ENCODE data around the gene ATF7IP. TPM values are rescaled to one million over a fixed set of nuclear protein-coding genes. Genes with fewer than 3 reads are reported as not detected.

The ATF7IP gene
- total RNA-seq, 1 donor = 48.1 TPM

DNA sequence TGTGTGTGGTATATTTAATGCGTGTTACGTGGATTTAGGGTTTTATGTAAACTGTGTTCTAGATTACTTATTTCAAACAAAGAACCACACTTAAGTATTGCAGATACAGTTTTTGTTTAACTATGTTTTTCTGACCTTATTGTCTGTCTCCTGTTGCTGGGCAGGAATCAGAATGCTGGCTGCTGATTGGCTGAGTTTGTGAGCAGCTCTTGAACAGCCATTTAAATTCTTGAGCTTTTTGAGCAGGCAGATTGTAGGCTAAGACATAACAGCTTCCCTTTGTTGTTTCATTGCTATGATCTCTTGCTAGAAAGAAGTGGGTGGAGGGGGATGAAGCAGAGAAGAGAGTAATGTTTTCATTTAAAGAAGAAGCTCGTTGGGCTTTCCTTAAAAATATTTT, 52.2 kb downstream of the ATF7IP start:
- peak; percentile 92 for DNase-seq (ENCODE audit: low read depth)
- TF ChIP-seq, protein P1, sequence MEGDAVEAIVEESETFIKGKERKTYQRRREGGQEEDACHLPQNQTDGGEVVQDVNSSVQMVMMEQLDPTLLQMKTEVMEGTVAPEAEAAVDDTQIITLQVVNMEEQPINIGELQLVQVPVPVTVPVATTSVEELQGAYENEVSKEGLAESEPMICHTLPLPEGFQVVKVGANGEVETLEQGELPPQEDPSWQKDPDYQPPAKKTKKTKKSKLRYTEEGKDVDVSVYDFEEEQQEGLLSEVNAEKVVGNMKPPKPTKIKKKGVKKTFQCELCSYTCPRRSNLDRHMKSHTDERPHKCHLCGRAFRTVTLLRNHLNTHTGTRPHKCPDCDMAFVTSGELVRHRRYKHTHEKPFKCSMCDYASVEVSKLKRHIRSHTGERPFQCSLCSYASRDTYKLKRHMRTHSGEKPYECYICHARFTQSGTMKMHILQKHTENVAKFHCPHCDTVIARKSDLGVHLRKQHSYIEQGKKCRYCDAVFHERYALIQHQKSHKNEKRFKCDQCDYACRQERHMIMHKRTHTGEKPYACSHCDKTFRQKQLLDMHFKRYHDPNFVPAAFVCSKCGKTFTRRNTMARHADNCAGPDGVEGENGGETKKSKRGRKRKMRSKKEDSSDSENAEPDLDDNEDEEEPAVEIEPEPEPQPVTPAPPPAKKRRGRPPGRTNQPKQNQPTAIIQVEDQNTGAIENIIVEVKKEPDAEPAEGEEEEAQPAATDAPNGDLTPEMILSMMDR (IDR thresholded peaks at IDR 0.05; ENCODE audit: insufficient read depth, low read length) = no peak
- H3K4me3 ChIP-seq (ENCODE audit: low read depth, low read length) = no peak overlapping the region

DNA sequence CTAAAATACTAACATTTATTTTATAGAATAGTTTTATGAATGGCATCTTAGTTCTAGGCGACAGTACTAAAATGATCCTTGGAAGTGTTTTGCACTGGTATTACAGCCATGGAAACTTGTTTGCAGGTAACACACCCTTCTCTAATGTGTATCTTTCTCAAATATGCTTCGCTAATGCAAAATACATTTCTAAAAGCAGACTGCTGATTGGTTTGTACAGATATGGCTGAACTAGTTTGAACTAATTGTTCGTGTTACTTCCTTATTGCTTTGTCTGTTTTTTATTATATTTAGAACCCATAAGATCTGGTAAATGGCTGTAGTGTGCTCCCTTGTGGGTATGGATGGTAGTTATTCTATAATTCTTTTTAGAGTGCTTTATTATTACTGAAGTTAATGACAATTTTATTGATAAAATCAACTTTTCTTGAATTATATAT, 53.0 kb downstream of the ATF7IP start:
- TF ChIP-seq, protein P1 (IDR thresholded peaks at IDR 0.05; ENCODE audit: insufficient read depth, low read length) = peak; percentile 34
- H3K4me3 ChIP-seq (ENCODE audit: low read depth, low read length) = no peak overlapping the region
- DNase-seq (ENCODE audit: low read depth) = peak; percentile 59

DNA sequence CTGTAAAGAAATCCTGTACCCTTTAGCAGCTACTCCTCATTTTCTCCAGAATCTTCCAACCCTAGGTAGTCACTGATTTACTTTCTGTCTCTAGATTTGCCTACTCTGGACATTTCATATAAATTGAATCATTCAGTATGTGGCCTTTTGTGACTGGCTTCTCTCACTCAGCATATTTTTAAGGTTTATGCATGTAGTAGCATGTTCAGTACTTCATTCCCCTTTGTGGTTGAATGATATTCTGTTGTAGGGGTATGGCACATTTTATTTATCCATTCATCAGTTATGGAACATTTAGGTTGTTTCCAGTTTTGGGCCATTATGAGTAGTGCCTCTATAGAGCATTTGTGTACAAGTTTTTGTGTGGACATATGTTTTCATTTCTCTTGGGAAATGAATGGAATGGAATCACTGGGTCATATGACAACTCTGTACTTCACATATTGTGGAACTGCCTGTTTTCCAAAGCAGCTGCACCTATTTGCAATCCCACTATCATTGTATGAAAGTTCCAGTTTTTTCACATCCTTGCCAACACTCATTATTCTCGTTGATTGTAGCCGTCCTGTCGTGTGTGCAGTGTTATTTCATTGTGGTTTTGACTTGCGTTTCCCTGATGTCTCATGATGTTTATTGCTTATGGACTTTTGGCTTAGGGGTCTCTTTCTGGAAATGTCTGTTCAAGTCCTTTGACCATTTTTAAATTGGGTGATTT, 57.2 kb downstream of the ATF7IP start:
- H3K4me3 ChIP-seq (ENCODE audit: low read depth, low read length) = no peak overlapping the region
- TF ChIP-seq, protein P1 (IDR thresholded peaks at IDR 0.05; ENCODE audit: insufficient read depth, low read length) = no peak
- no peak for DNase-seq (ENCODE audit: low read depth)

DNA sequence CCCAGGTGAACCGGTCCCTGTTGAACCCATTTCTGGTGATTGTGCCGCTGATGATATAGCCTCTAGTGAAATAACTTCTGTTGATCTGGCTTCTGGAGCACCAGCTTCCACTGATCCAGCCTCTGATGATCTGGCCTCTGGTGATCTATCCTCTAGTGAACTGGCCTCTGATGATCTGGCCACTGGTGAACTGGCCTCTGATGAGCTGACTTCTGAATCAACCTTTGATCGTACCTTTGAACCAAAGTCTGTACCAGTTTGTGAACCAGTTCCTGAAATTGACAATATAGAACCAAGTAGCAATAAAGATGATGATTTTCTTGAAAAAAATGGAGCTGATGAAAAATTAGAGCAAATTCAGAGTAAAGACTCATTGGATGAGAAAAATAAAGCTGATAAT, 59.1 kb downstream of the ATF7IP start:
- TF ChIP-seq, protein P1 (IDR thresholded peaks at IDR 0.05; ENCODE audit: insufficient read depth, low read length) = no peak
- no peak for DNase-seq (ENCODE audit: low read depth)
- no peak overlapping the region for H3K4me3 ChIP-seq (ENCODE audit: low read depth, low read length)

DNA sequence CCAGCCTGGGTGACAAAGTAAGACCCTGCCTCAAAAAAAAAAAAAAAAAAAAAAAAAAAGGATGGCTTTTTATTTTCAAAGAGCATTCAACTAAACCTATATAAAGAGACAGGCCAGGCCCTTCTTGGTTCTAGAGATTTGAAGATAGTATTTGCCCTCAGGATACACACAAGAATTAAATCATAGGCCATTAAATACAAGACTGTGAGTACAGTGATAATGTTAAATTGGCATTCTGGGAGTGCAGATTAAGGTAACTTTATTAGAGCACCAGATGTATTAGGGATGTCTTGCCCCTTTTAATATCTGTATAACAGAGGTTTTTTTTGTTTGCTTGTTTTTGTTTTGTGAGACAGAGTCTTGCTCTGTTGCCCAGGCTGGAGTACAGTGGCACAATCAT, 61.3 kb downstream of the ATF7IP start:
- TF ChIP-seq, protein P1 (IDR thresholded peaks at IDR 0.05; ENCODE audit: insufficient read depth, low read length) = no peak
- no peak overlapping the region for H3K4me3 ChIP-seq (ENCODE audit: low read depth, low read length)
- no peak for DNase-seq (ENCODE audit: low read depth)

DNA sequence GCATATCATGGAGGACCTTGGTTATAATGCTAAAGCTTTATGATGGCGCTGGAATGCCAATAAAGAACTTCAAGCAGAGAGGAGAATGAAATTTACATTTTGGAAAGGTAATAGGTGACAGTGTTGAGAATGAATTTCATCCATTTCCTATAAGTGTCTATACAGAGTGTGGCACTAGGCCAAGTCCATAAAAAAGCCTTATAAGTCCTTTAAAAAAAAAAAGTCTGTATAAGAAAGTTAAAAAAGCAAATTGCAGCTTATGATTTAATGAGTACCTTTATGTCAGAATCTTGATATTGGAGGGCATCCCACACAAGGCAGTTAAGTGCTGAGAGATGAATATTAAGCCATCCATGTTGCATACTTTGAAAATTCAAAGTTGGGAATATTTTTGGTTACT, 62.4 kb downstream of the ATF7IP start:
- TF ChIP-seq, protein P1 (IDR thresholded peaks at IDR 0.05; ENCODE audit: insufficient read depth, low read length) = no peak
- no peak for DNase-seq (ENCODE audit: low read depth)
- H3K4me3 ChIP-seq (ENCODE audit: low read depth, low read length) = no peak overlapping the region
